Airway epithelial cell (primary cell): ENCODE measurements around the gene TNXB. TPM values are rescaled to one million over a fixed set of nuclear protein-coding genes. Genes with fewer than 3 reads are reported as not detected.

ENCODE experiments used
- total RNA-seq: library from RNA; depleted of rRNA; stranded (reverse); fragments of >200 nt; gene quantifications from 2 replicates; pipeline ENCODE4 v1.2.3, GENCODE V29; 2015

TNXB gene, protein sequence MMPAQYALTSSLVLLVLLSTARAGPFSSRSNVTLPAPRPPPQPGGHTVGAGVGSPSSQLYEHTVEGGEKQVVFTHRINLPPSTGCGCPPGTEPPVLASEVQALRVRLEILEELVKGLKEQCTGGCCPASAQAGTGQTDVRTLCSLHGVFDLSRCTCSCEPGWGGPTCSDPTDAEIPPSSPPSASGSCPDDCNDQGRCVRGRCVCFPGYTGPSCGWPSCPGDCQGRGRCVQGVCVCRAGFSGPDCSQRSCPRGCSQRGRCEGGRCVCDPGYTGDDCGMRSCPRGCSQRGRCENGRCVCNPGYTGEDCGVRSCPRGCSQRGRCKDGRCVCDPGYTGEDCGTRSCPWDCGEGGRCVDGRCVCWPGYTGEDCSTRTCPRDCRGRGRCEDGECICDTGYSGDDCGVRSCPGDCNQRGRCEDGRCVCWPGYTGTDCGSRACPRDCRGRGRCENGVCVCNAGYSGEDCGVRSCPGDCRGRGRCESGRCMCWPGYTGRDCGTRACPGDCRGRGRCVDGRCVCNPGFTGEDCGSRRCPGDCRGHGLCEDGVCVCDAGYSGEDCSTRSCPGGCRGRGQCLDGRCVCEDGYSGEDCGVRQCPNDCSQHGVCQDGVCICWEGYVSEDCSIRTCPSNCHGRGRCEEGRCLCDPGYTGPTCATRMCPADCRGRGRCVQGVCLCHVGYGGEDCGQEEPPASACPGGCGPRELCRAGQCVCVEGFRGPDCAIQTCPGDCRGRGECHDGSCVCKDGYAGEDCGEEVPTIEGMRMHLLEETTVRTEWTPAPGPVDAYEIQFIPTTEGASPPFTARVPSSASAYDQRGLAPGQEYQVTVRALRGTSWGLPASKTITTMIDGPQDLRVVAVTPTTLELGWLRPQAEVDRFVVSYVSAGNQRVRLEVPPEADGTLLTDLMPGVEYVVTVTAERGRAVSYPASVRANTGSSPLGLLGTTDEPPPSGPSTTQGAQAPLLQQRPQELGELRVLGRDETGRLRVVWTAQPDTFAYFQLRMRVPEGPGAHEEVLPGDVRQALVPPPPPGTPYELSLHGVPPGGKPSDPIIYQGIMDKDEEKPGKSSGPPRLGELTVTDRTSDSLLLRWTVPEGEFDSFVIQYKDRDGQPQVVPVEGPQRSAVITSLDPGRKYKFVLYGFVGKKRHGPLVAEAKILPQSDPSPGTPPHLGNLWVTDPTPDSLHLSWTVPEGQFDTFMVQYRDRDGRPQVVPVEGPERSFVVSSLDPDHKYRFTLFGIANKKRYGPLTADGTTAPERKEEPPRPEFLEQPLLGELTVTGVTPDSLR (N-terminal part only)
- under 0.01 and 0.05 TPM in 2 replicates for total RNA-seq

DNA sequence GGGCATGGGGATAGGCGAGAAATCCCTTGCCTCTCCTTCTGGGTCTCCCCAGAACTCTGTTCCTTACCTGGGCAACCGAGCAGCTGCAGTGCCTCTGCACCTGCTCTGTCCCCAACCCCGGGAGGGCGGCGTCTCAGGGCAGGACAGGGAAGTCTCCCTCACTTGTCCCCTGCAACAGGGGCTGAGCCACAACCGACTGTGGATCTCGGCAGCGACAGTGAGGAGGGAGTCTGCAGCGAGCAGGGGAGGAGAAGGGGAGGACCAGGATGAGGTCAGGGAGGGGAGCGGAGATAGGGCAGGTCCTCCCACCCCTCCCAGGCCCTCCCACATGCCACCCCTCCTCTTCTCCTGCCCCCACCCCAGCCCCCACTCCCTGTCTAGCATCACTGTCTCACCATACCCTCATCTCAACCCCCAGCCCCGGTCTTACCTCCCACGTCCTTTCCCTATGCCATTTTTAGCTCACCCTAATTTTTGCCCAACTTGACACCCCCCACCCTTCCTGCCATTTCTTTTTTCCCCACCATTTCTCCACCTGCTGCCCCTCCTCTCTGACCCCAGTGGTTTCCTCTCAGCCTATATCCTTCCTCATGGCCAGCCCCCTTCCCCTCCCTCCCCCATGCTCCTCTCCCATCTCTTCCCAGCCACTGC is at the start of gene TNXB:
TNXB (minus strand) TSS at position 225 of the 651 bp plus-strand sequence. CDS start 11,140 bp downstream, outside the sequence.

GRCh38 chr6:32153564-32154513 is 44.7 kb upstream of the TNXB start, which contains the start of gene PPT2:
TSS of gene PPT2 (plus strand) at chr6:32154141. CDS start at chr6:32154595, 454 bp downstream.

GRCh38 chr6:32151863-32152768 is 43.0 kb upstream of the TNXB start, which contains the start of gene PRRT1:
TSS of gene PRRT1 (minus strand) at chr6:32151939. CDS start at chr6:32151827, 112 bp downstream.

DNA sequence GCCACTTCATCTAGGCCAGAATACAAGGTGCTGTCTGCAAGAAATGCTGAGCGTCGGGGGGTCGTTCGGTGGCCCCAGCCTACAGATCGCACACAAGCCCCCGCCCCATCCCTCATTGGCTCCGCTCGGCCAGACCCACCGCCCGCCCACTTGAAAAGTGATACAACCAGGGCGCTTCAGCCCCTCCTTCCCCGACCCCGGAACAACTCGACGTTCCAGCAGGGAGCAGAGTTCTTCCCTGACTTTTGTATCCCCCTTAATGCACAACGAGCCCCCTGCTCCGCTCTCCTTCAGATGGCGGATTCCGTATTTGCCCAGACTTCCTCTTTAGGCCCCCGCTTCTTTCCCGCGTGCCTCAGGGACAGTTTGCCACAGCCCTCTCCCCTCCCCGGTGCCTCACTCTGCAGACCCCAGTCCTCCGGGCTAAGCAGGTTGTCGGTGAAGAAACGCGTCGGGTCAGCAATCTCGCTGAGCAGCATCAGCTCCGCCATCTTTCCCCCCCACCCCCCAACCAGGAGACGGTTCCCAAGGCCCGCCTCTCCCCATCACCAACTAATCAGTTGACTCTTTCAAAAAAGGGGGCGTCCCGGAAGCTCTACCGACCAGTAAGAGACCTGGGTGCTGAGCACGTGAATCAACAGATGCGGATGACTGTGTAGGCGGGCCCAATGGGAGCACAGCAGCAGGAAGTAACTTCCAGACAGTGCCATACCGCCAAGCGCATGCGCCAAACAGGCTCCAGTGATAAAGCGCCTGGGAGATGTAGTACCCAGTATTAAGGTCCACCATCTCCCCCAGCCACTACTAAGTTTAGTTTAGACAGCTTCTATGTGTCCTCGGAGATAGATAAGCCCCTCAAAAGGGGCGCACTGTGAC is 18.8 kb upstream of the TNXB start, which contains the start of gene ATF6B:
ATF6B (minus strand) TSS at position 530 of the 876 bp plus-strand sequence; CDS start at position 491, 39 bp downstream.

GRCh38 chr6:32037598-32038524 is 71.3 kb downstream of the TNXB start, which contains the start of gene CYP21A2:
TSS of gene CYP21A2 (plus strand) at chr6:32038415. CDS start at chr6:32038423, 8 bp downstream.

GRCh38 chr6:32014547-32014946 is 94.6 kb downstream of the TNXB start, which contains the start of gene C4B:
TSS of gene C4B (plus strand) at chr6:32014795. CDS start at chr6:32014846, 51 bp downstream.

Other genes with a start within 250 kb of the TNXB start
- gene NEU1, start 246.5 kb downstream of the TNXB start, total RNA-seq = 34.1 and 39.3 TPM in 2 replicates
- gene SLC44A4, start 230.3 kb downstream of the TNXB start, total RNA-seq = 4.2 and 7.5 TPM in 2 replicates
- gene EHMT2, start 211.6 kb downstream of the TNXB start, total RNA-seq = 29.7 and 35.3 TPM in 2 replicates
- 0.46 and 0.99 TPM in 2 replicates for gene ZBTB12, start 207.3 kb downstream of the TNXB start, total RNA-seq
- gene C2, start 181.6 kb downstream of the TNXB start, total RNA-seq = 0.21 TPM in 1 of 2 replicates, not detected in the other
- gene CFB, start 163.2 kb downstream of the TNXB start, total RNA-seq = 3.1 and 3.9 TPM in 2 replicates
- gene NELFE, start 150.4 kb downstream of the TNXB start, total RNA-seq = 77.9 and 106 TPM in 2 replicates
- gene SKIC2, start 150.2 kb downstream of the TNXB start, total RNA-seq = 42.3 and 66.5 TPM in 2 replicates
- gene DXO, start 137.2 kb downstream of the TNXB start, total RNA-seq = 16.1 and 17.8 TPM in 2 replicates
- gene C4A, start 127.3 kb downstream of the TNXB start, total RNA-seq = 0.05 and 1.1 TPM in 2 replicates
- gene C4B, start 94.5 kb downstream of the TNXB start, total RNA-seq = 0.09 and 1.1 TPM in 2 replicates
- 0.28 TPM in 1 of 2 replicates, not detected in the other for gene CYP21A2, start 70.9 kb downstream of the TNXB start, total RNA-seq
- gene ATF6B, start 18.9 kb upstream of the TNXB start, total RNA-seq = 20.4 and 29.6 TPM in 2 replicates
- gene FKBPL, start 20.9 kb upstream of the TNXB start, total RNA-seq = 5.4 and 9.8 TPM in 2 replicates
- gene PRRT1, start 42.6 kb upstream of the TNXB start, total RNA-seq = 0.42 TPM in 1 of 2 replicates, not detected in the other
- 22.6 and 27.9 TPM in 2 replicates for gene PPT2, start 44.8 kb upstream of the TNXB start, total RNA-seq
- 3.0 and 6.0 TPM in 2 replicates for gene EGFL8, start 55.3 kb upstream of the TNXB start, total RNA-seq
- gene AGPAT1, start 66.7 kb upstream of the TNXB start, total RNA-seq = 45.0 and 51.9 TPM in 2 replicates
- 40.7 and 42.6 TPM in 2 replicates for gene RNF5, start 69.1 kb upstream of the TNXB start, total RNA-seq
- gene AGER, start 74.9 kb upstream of the TNXB start, total RNA-seq = 1.2 and 2.0 TPM in 2 replicates
- gene PBX2, start 80.9 kb upstream of the TNXB start, total RNA-seq = 36.3 and 48.5 TPM in 2 replicates
- gene GPSM3, start 83.3 kb upstream of the TNXB start, total RNA-seq = 6.3 and 7.2 TPM in 2 replicates
- gene NOTCH4, start 114.7 kb upstream of the TNXB start, total RNA-seq = 0.71 and 0.98 TPM in 2 replicates